GM18508 (cell line): ENCODE results near the gene RHBDL3.
"Not testable (repeated sequence)": the region's sequence is repeated elsewhere in the genome, so short reads cannot be mapped to it uniquely, and the experiment has no call there.

Source experiments
- ATAC-seq: cut with Tn5 transposase; IDR thresholded peaks from one replicate; pipeline ENCODE4 v1.9.1; 2021; ENCODE audit warnings: moderate number of reproducible peaks; ENCODE audit not compliant: insufficient read depth, unreplicated experiment

RHBDL3 gene

GRCh38 chr17:32265192-32265923 is at the start of gene RHBDL3:
RHBDL3 (plus strand) TSS chr17:32265832; CDS start chr17:32266190, 358 bp downstream.
- no peak for ATAC-seq

GRCh38 chr17:32222621-32223020 is 43.0 kb upstream of the RHBDL3 start:
- no peak for ATAC-seq

GRCh38 chr17:32223703-32224102 is 41.9 kb upstream of the RHBDL3 start:
- ATAC-seq: no peak

- ATAC-seq: no peak
Measured at GRCh38 chr17:32226886-32227285, 38.7 kb upstream of the RHBDL3 start.

- no peak for ATAC-seq
Measured at GRCh38 chr17:32227910-32228309, 37.7 kb upstream of the RHBDL3 start.

- ATAC-seq: no peak
Measured at GRCh38 chr17:32235588-32235987, 30.0 kb upstream of the RHBDL3 start.

- ATAC-seq: no peak
Measured at GRCh38 chr17:32239456-32239855, 26.2 kb upstream of the RHBDL3 start.

GRCh38 chr17:32240750-32241149 is 24.9 kb upstream of the RHBDL3 start:
- ATAC-seq: no peak

- no peak for ATAC-seq
Measured at GRCh38 chr17:32241640-32242039, 24.0 kb upstream of the RHBDL3 start.

- ATAC-seq: no peak
Measured at GRCh38 chr17:32249475-32249874, 16.2 kb upstream of the RHBDL3 start.

GRCh38 chr17:32253117-32253611 is 12.5 kb upstream of the RHBDL3 start:
- no peak for ATAC-seq

GRCh38 chr17:32256012-32256700 is 9.5 kb upstream of the RHBDL3 start:
- ATAC-seq: no peak

- ATAC-seq: no peak
Measured at GRCh38 chr17:32256701-32257019, 9.0 kb upstream of the RHBDL3 start.

GRCh38 chr17:32258383-32259140 is 7.1 kb upstream of the RHBDL3 start:
- no peak for ATAC-seq

- ATAC-seq: no peak
Measured at GRCh38 chr17:32259586-32259985, 6.0 kb upstream of the RHBDL3 start.

- no peak for ATAC-seq
Measured at GRCh38 chr17:32261417-32261736, 4.3 kb upstream of the RHBDL3 start.

- no peak for ATAC-seq
Measured at GRCh38 chr17:32261936-32262510, 3.6 kb upstream of the RHBDL3 start.

GRCh38 chr17:32263515-32263914 is 2.1 kb upstream of the RHBDL3 start:
- not testable (repeated sequence) for ATAC-seq

GRCh38 chr17:32264140-32264799 is 1.4 kb upstream of the RHBDL3 start:
- no peak for ATAC-seq

- no peak for ATAC-seq
Measured at GRCh38 chr17:32264823-32265191, 825 bp upstream of the RHBDL3 start.

- ATAC-seq: no peak
Measured at GRCh38 chr17:32266051-32266388, 388 bp downstream of the RHBDL3 start.
